Activated T-cell treated with anti-CD3 and anti-CD28 coated beads, Interleukin-2, amount 50 U/mL, for 72 hours (primary cell): ENCODE measurements around the gene PLEKHA1. TPM values are rescaled to one million over a fixed set of nuclear protein-coding genes. Genes with fewer than 3 reads are reported as not detected.

Experiments
- ATAC-seq, 2 donors: fragments of 150-1000 bp; cut with Tn5 transposase; replicated peaks in 1 of 2; 2 replicates each; pipeline ENCODE4 v1.10.0; 2021; ENCODE audit warnings: moderate library complexity in 2 of 2, mild to moderate bottlenecking in 1 of 2
- DNase-seq, 2 donors: peaks; one replicate each; pipeline ENCODE4 v3.0.0; 2021 to 2022; ENCODE audit warnings: mixed read lengths in 1 of 2
- H3K27ac Mint-ChIP-seq: one replicate; pipeline ENCODE4 v1.8.0; 2022; ENCODE audit warnings: mild to moderate bottlenecking, moderate library complexity, mixed read lengths
- H3K27me3 Mint-ChIP-seq: one replicate; pipeline ENCODE4 v1.8.0; 2022; ENCODE audit warnings: low read depth, mixed read lengths
- H3K36me3 Mint-ChIP-seq, 2 donors: one replicate each; pipeline ENCODE4 v1.8.0; 2022; ENCODE audit warnings: mixed read lengths in 2 of 2, mild to moderate bottlenecking in 1 of 2; ENCODE audit not compliant: insufficient read depth in 2 of 2
- H3K4me1 Mint-ChIP-seq: one replicate; pipeline ENCODE4 v1.8.0; 2022; ENCODE audit warnings: low read depth, mixed read lengths
- H3K4me3 Mint-ChIP-seq, 2 donors: one replicate each; pipeline ENCODE4 v1.8.0; 2022; ENCODE audit warnings: mild to moderate bottlenecking in 2 of 2, mixed read lengths in 2 of 2, moderate library complexity in 2 of 2
- H3K9me3 Mint-ChIP-seq, 2 donors: one replicate each; pipeline ENCODE4 v1.8.0; 2022; ENCODE audit warnings: mixed read lengths in 2 of 2
- total RNA-seq, 2 donors: library from RNA; stranded (reverse); gene quantifications; one replicate each; pipeline ENCODE4 v1.2.3, GENCODE V29; 2022

The PLEKHA1 gene
- 10 to 100 TPM in 1 of 2 donors, 1 to 10 TPM in 1; 8.7 to 14.8 TPM for total RNA-seq

DNA sequence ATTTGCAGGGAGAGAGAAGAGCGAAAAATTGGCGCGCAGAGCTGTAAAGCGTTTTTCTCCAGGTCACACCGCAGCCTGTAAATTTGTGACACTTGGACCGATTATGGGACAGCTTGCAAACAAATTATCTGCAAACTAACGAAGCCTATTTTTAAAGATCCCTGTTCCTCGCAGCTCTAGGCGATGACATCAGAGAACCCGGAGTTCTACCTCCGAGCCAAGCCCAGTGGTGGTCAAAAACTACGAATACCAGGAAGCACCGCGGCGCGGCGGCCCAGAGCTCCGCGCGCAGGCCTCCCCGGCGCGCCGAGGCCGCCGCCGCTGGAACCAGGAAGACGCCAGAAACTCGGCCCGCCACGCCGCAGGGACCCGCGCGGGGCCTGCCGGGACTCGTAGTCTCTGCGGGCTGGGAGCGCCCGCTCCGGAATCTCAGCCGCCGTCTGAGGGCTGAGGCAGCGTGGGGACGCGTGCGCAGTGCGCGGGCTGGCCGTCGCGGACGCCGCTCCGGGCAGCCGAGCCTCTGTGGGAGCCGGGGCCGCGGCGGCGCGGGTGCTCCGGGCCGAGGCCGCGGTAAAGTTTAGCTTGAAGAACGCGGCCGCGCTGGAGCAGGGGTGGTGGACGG lies at the start of gene PLEKHA1:
Gene PLEKHA1 (plus strand): TSS at position 472 of the 622 bp plus-strand sequence. CDS start 18,493 bp downstream, outside the sequence.
- Mint-ChIP-seq H3K27me3 (peaks cover 37% of the 10 kb centered on the region), H3K4me3 (peak within 1 kb of the TSS; percentile 93 to 96), H3K4me1 (peaks cover 48% of the 10 kb centered on the region), H3K36me3 (peaks cover 0 to 4% of the 10 kb centered on the region in 2 donors), H3K27ac (peak within 1 kb of the TSS; percentile 98), H3K9me3 (no peaks in the 10 kb centered on the region)
- DNase-seq (peak; percentile 92 to 94), ATAC-seq (peak; percentile 89)

GRCh38 chr10:122325235-122325634 lies 49.3 kb upstream of the PLEKHA1 start:
- Mint-ChIP-seq H3K9me3 (no peaks in the 10 kb centered on the region), H3K36me3 (peaks cover 2 to 3% of the 10 kb centered on the region in 2 donors), H3K27ac (no peak overlapping the region), H3K4me3 (no peak overlapping the region), H3K4me1 (no peaks in the 10 kb centered on the region), H3K27me3 (peaks cover 50% of the 10 kb centered on the region)
- no peak for ATAC-seq
- no peak for DNase-seq

DNA sequence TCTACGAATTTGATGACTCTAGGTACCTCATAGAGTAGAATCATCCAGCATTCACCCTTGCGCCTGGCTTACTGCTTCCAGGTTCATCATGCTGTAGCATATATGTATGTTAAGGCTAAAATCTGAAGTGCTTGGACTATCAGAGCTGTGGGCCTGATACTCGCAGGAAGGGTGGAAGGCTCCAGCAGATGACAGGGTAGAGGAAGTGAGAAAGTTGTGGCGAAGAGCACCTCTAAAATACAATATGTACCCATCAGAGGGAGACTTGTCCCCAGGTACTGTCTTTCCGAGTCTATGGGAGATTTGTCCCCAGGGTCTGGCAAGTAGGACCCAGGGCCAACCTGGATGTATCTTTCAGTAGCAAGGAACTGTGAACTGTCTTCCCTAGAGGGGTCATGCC lies 48.1 kb upstream of the PLEKHA1 start:
- Mint-ChIP-seq H3K9me3 (no peaks in the 10 kb centered on the region), H3K27me3 (peaks cover 51% of the 10 kb centered on the region), H3K4me1 (no peaks in the 10 kb centered on the region), H3K4me3 (no peak overlapping the region), H3K27ac (no peak overlapping the region), H3K36me3 (peaks cover 0 to 2% of the 10 kb centered on the region in 2 donors)
- no peak for ATAC-seq
- DNase-seq, result no peak

GRCh38 chr10:122326806-122327205 lies 47.7 kb upstream of the PLEKHA1 start:
- H3K9me3 Mint-ChIP-seq, result no peaks in the 10 kb centered on the region
- ATAC-seq (no peak), DNase-seq (no peak)
- peaks cover 0 to 2% of the 10 kb centered on the region in 2 donors for H3K36me3 Mint-ChIP-seq
- no peak overlapping the region for H3K27ac Mint-ChIP-seq
- peaks cover 55% of the 10 kb centered on the region for H3K27me3 Mint-ChIP-seq
- H3K4me1 Mint-ChIP-seq, result peaks cover 2% of the 10 kb centered on the region
- no peak overlapping the region for H3K4me3 Mint-ChIP-seq

GRCh38 chr10:122327237-122328206 lies 47.0 kb upstream of the PLEKHA1 start:
- Mint-ChIP-seq H3K4me3 (no peak overlapping the region), H3K36me3 (peaks cover 0 to 2% of the 10 kb centered on the region in 2 donors), H3K27ac (no peak overlapping the region), H3K9me3 (no peaks in the 10 kb centered on the region), H3K27me3 (peaks cover 54% of the 10 kb centered on the region), H3K4me1 (peaks cover 9% of the 10 kb centered on the region)
- no peak for DNase-seq
- ATAC-seq, result no peak

GRCh38 chr10:122328676-122329075 lies 45.8 kb upstream of the PLEKHA1 start:
- no peak for DNase-seq
- Mint-ChIP-seq H3K9me3 (no peaks in the 10 kb centered on the region), H3K27ac (no peak overlapping the region), H3K4me3 (no peak overlapping the region), H3K36me3 (no peaks in the 10 kb centered on the region), H3K27me3 (peaks cover 43% of the 10 kb centered on the region), H3K4me1 (peaks cover 19% of the 10 kb centered on the region)
- no peak for ATAC-seq

DNA sequence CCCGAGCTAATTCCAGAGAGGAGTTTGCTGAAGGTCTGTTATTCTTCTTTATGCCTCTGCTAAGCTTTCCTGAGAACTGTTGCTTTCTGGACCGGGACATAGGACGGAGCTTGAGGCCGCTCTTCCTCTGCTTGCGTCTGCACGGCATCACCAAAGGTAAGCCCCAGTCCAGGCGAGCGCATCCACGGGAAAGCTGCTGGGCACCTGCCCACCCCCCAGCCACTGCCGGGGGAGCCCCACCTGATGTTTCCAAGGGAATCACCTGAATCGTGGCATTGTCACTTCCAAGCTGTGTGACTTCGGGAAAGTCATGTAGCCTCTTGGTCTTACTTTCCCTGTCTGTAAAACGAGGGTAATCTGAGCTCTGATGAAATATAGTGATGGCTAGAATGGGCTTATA lies 45.1 kb upstream of the PLEKHA1 start:
- peaks cover 19% of the 10 kb centered on the region for H3K4me1 Mint-ChIP-seq
- no peak overlapping the region for H3K4me3 Mint-ChIP-seq
- ATAC-seq, result no peak
- peaks cover 37% of the 10 kb centered on the region for H3K27me3 Mint-ChIP-seq
- H3K36me3 Mint-ChIP-seq, result no peaks in the 10 kb centered on the region
- H3K9me3 Mint-ChIP-seq, result no peaks in the 10 kb centered on the region
- no peak overlapping the region for H3K27ac Mint-ChIP-seq
- DNase-seq, result no peak

- no peaks in the 10 kb centered on the region for H3K36me3 Mint-ChIP-seq
- no peak overlapping the region for H3K27ac Mint-ChIP-seq
- ATAC-seq (no peak), DNase-seq (no peak)
- peaks cover 19% of the 10 kb centered on the region for H3K4me1 Mint-ChIP-seq
- H3K4me3 Mint-ChIP-seq, result no peak overlapping the region
- peaks cover 38% of the 10 kb centered on the region for H3K27me3 Mint-ChIP-seq
- H3K9me3 Mint-ChIP-seq, result no peaks in the 10 kb centered on the region
Measured at GRCh38 chr10:122331100-122331499, 43.4 kb upstream of the PLEKHA1 start.

GRCh38 chr10:122331615-122332446 lies 42.7 kb upstream of the PLEKHA1 start:
- no peak overlapping the region for H3K4me3 Mint-ChIP-seq
- H3K36me3 Mint-ChIP-seq, result no peaks in the 10 kb centered on the region
- H3K9me3 Mint-ChIP-seq, result no peaks in the 10 kb centered on the region
- ATAC-seq (no peak), DNase-seq (no peak)
- peaks cover 19% of the 10 kb centered on the region for H3K4me1 Mint-ChIP-seq
- peaks cover 38% of the 10 kb centered on the region for H3K27me3 Mint-ChIP-seq
- H3K27ac Mint-ChIP-seq, result no peak overlapping the region

DNA sequence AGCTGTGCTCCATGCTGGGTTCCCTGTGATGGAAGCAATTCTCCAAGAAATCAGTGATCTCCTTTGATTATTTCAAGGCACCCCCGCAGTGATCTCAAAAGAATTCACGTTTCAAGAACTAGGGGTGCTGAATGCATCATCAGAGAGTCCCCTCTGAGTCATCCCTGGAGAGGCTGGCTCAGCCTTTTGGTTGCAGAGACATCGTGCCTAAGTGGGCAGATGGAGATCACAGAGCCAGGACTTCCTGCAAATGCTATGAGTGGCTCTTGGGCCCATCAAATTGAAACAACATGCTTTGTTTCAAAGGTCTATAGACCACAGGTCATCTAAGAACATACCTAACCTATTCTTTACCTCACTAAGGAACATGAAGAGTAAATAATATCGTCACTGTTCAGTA lies 41.5 kb upstream of the PLEKHA1 start:
- DNase-seq (peak; percentile 64 to 71), ATAC-seq (peak; percentile 97 to 98)
- Mint-ChIP-seq H3K36me3 (no peaks in the 10 kb centered on the region), H3K27ac (no peak overlapping the region), H3K9me3 (no peaks in the 10 kb centered on the region), H3K4me3 (peak overlapping the region in 1 of 2 donors; percentile 17), H3K27me3 (peaks cover 42% of the 10 kb centered on the region), H3K4me1 (peaks cover 19% of the 10 kb centered on the region)

GRCh38 chr10:122336332-122336731 lies 38.2 kb upstream of the PLEKHA1 start:
- peaks cover 24% of the 10 kb centered on the region for H3K27me3 Mint-ChIP-seq
- peaks cover 19% of the 10 kb centered on the region for H3K4me1 Mint-ChIP-seq
- no peaks in the 10 kb centered on the region for H3K36me3 Mint-ChIP-seq
- ATAC-seq (no peak), DNase-seq (no peak)
- no peak overlapping the region for H3K4me3 Mint-ChIP-seq
- no peaks in the 10 kb centered on the region for H3K9me3 Mint-ChIP-seq
- no peak overlapping the region for H3K27ac Mint-ChIP-seq

- Mint-ChIP-seq H3K27ac (no peak overlapping the region), H3K27me3 (peaks cover 18% of the 10 kb centered on the region), H3K4me1 (peaks cover 15% of the 10 kb centered on the region), H3K4me3 (no peak overlapping the region), H3K9me3 (no peaks in the 10 kb centered on the region), H3K36me3 (no peaks in the 10 kb centered on the region)
- no peak for ATAC-seq
- no peak for DNase-seq
Measured at GRCh38 chr10:122336961-122337360, 37.5 kb upstream of the PLEKHA1 start.
